Uterus (tissue), 2 donors: Measurements from ENCODE around the gene TAF9.

ENCODE experiments used
- CTCF ChIP-seq, 4 experiments: fragments of 200-600 bp in 2 of 4; fragments of 450-650 bp in 2 of 4; sonication (generic) in 2 of 4; IDR thresholded peaks; one replicate each; pipeline ENCODE4 v1.5.1; 2016 to 2019; ENCODE audit warnings: antibody characterized with exemption in 4 of 4, mild to moderate bottlenecking in 2 of 4, moderate library complexity in 1 of 4
- POLR2A ChIP-seq, 2 donors: fragments of 450-650 bp; IDR thresholded peaks; one replicate each; pipeline ENCODE4 v1.6.1; 2016; ENCODE audit warnings: antibody characterized with exemption in 2 of 2, mild to moderate bottlenecking in 1 of 2, moderate library complexity in 1 of 2

- TF ChIP-seq CTCF (IDR thresholded peaks at IDR 0.05) (no peak), POLR2A (IDR thresholded peaks at IDR 0.05) (no peak)
Measured at GRCh38 chr5:69360442-69360841, 8.9 kb downstream of the TAF9 start.
